Stimulated activated naive B cell treated with anti-CD40 and anti-IgM and Interleukin-4, amounts not matched to agents 10 μg/mL and 1 μg/mL and 100 μg/mL, for 72 hours (primary cell): ENCODE data around the gene COPS9.

Source experiments
- ATAC-seq, 2 donors: fragments of 150-1000 bp; cut with Tn5 transposase; replicated peaks; 2 replicates each; pipeline ENCODE4 v1.10.0; 2021; ENCODE audit warnings: moderate library complexity in 1 of 2
- DNase-seq: peaks from one replicate; pipeline ENCODE4 v3.0.0; 2021
- H3K27ac Mint-ChIP-seq: one replicate; pipeline ENCODE4 v1.8.0; 2022; ENCODE audit warnings: mild to moderate bottlenecking, mixed read lengths
- H3K27me3 Mint-ChIP-seq, 2 donors: one replicate each; pipeline ENCODE4 v1.8.0; 2022; ENCODE audit warnings: mixed read lengths in 2 of 2
- H3K36me3 Mint-ChIP-seq, 2 donors: one replicate each; pipeline ENCODE4 v1.8.0; 2022; ENCODE audit warnings: mixed read lengths in 2 of 2, mild to moderate bottlenecking in 1 of 2
- H3K4me1 Mint-ChIP-seq, 2 donors: one replicate each; pipeline ENCODE4 v1.8.0; 2022; ENCODE audit warnings: mixed read lengths in 2 of 2, mild to moderate bottlenecking in 1 of 2
- H3K4me3 Mint-ChIP-seq, 2 donors: one replicate each; pipeline ENCODE4 v1.8.0; 2022; ENCODE audit warnings: mild to moderate bottlenecking in 2 of 2, mixed read lengths in 2 of 2, moderate library complexity in 1 of 2
- H3K9me3 Mint-ChIP-seq, 2 donors: one replicate each; pipeline ENCODE4 v1.8.0; 2022; ENCODE audit warnings: mixed read lengths in 2 of 2, mild to moderate bottlenecking in 1 of 2

The COPS9 gene

DNA sequence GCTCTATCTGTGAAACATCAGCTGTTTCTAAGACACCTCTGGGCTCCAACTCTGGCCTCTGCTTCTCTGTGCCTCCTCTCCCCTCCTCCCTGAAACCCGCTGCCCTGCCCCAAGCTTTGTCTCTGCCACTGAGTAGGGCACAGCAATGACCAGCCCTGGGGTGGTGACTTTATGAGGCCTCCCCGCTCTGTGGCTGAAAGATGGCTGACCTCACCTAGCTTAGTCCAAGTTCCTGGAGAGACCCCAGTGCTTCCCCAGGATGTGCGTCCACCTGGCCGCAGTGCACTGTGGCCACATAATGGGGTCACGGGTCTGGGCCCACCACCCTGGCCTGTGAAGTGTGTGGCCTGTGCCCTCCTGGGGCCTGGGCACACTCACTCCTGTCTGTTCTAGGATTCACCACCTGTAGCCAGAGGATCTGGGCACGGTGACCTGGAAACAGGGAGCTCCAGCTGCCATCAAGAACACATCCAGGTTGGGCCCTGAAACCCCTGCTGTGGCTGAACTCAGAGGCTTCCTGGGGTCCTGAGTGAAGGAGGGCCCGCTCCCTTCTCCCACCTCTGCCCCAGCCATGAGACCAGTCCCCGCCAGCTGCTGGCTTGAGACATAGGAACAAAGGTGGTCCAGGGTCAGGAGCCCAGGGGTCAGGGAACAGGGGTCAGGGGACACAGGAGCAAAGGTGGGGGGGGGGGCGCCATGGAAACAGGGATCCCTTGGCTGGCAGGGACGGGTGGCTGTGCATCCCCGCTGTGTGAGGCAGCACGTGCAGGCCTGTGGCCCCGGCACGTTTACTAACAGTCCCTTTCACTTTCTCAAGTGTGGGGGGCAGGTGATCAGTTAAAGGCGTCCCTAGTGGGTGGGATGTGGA lies 33.6 kb upstream of the COPS9 start:
- peaks cover 14 to 23% of the 10 kb centered on the region in 2 donors for H3K27me3 Mint-ChIP-seq

DNA sequence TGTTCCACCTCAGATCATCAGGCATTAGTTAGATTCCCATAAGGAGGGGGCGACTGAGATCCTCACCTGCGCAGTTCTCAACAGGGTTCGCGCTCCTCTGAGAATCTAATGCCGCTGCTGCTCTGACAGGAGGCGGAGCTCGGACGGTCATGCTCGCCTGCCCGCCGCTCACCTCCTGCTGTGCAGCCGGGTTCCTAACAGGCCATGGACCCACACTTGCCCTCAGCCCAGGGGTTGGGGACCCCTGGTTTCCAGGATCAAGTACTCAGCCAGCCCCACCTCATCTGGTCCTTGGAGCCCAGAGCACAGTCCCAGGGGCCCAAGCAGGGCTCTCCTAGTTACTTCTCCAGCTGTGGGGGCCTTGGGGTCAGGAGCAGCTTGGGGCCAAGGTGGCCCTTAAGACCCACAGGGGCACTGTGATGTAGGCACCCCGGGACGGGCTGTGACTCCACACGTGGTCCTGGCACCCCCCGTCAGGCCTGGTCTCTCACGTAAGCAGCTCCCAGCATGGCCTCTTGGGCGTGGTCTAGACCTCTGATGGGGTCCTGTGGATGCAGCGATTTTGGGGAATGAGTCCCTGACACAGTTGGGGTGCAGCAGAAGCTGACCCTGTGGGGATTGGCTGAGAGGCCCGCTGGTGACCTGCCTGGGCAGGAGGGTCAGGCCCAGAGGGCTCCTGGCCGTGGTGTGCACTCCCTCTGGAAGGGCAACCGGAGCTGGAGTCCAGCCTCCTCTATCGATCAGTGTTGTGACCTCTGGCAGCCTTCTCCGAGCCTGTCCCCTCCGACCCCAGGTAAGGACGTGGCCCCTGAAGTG lies 32.6 kb upstream of the COPS9 start:
- DNase-seq (no peak), ATAC-seq (no peak)
- Mint-ChIP-seq H3K4me3 (no peak overlapping the region), H3K27me3 (peaks cover 14 to 17% of the 10 kb centered on the region in 2 donors), H3K4me1 (no peaks in the 10 kb centered on the region), H3K36me3 (no peaks in the 10 kb centered on the region), H3K9me3 (peaks cover 12 to 19% of the 10 kb centered on the region in 2 donors), H3K27ac (no peak overlapping the region)

More for the DNA sequence above, 33.6 kb upstream of the COPS9 start:
- no peak for DNase-seq
- no peak overlapping the region for H3K4me3 Mint-ChIP-seq
- H3K36me3 Mint-ChIP-seq, result no peaks in the 10 kb centered on the region
- H3K27ac Mint-ChIP-seq, result no peak overlapping the region
- no peak for ATAC-seq
- peaks cover 8 to 13% of the 10 kb centered on the region in 2 donors for H3K9me3 Mint-ChIP-seq
- no peaks in the 10 kb centered on the region for H3K4me1 Mint-ChIP-seq

DNA sequence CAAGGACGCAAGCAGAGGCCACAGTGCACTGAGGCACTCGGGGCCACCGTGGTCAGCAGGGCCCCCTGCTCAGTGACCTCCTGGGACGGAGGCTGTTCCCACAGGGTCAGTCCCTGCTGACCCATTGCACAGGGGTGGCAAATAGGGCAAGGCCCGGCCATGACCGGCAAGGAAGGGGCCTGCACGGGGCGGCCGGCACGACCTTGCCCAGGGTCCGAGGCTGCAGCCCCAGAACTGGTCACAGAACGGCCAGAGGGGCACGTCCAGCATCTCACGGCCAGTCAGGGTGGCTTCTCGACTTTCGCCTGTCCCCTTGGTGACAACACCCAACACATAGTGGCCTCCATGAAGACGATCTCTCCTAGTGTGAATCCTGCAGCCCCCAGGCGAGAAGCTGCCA lies 31.9 kb upstream of the COPS9 start:
- H3K27ac Mint-ChIP-seq, result no peak overlapping the region
- peaks cover 14 to 17% of the 10 kb centered on the region in 2 donors for H3K27me3 Mint-ChIP-seq
- no peak for DNase-seq
- no peak for ATAC-seq
- no peaks in the 10 kb centered on the region for H3K36me3 Mint-ChIP-seq
- H3K4me3 Mint-ChIP-seq, result no peak overlapping the region
- H3K4me1 Mint-ChIP-seq, result no peaks in the 10 kb centered on the region
- H3K9me3 Mint-ChIP-seq, result peaks cover 12 to 19% of the 10 kb centered on the region in 2 donors

DNA sequence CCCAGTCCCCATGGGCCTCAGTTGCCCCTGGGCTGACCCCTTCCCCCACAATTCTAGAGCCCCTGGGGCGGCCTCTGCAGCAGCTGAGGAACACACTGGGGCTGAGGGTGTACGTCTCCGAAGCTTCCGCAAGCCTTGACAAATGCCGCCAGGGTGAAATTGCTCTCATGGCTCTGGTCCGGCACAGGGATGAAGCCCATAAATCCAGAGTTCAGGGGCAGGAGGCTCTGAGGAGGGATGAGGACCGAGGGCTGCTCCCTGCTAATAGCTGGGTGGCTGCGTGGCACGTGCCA lies 31.4 kb upstream of the COPS9 start:
- DNase-seq (no peak), ATAC-seq (no peak)
- H3K4me1 Mint-ChIP-seq, result no peaks in the 10 kb centered on the region
- peaks cover 14 to 17% of the 10 kb centered on the region in 2 donors for H3K27me3 Mint-ChIP-seq
- H3K27ac Mint-ChIP-seq, result no peak overlapping the region
- H3K9me3 Mint-ChIP-seq, result peaks cover 9 to 15% of the 10 kb centered on the region in 2 donors
- no peaks in the 10 kb centered on the region for H3K36me3 Mint-ChIP-seq
- H3K4me3 Mint-ChIP-seq, result no peak overlapping the region

DNA sequence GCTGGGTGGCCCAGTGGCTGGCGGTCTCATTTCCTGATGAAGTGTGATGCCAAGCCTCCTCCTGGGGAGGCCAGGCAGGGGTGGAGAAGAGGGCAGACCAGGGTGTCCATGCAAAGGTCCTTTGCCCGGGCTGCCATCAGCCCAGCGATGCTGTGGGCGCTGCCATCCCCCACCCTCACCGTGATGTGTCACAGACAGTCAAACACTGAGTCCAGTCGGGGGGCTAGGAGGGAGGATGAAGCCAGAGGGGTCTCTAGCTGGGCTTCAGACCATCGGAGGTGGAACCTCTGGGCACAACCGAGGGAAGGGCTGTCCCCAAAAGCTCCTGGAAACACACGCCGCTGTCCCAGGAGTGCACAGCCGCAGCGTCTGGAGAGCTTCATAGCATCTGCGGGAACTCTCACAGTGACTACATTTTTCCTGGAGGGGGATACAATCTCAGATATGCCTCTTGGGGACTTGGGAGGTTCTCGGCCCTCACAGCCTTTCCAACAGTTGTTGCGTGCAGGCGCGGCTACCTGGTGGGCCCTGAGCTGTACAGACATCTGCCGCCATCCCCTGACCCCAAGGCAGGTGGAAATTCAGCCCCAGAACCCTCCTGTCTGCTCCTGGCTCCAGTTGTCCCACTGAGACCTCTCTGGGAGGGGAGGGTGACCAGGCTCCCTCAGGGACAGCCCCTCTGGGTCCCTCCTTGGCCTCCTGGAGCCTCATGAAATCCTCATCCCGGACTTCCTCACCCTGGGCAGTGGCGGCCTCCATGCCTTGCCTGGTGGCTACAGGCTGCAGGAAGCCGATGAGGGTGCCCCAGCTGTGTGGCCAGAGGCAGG lies 30.9 kb upstream of the COPS9 start:
- no peak for ATAC-seq

DNA sequence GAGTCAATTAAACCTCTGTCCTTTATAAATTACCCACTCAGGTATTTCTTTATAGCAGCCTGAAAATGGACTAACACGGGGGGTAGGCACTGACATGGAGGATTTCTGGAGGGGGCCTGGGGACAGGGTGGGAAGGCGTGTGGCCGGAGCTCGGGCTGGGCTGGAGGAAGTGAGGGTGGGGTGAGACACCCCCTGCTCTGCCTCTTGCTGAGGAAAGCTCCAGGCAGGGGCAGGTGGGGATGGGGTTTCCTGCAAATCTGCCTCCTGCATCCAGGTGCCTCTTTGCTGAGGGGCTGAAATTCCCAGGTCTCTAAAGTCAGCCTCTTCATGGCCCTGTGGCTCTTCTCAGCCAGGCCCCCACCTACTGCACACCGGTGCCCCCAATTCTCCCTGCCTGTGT lies 30.1 kb upstream of the COPS9 start:
- no peak overlapping the region for H3K4me3 Mint-ChIP-seq
- ATAC-seq (no peak), DNase-seq (no peak)
- H3K4me1 Mint-ChIP-seq, result no peaks in the 10 kb centered on the region
- H3K9me3 Mint-ChIP-seq, result peaks cover 9% of the 10 kb centered on the region in 2 donors
- H3K27me3 Mint-ChIP-seq, result peaks cover 11 to 14% of the 10 kb centered on the region in 2 donors
- H3K27ac Mint-ChIP-seq, result no peak overlapping the region
- no peaks in the 10 kb centered on the region for H3K36me3 Mint-ChIP-seq

More for the DNA sequence above, 30.9 kb upstream of the COPS9 start:
- DNase-seq, result no peak
- Mint-ChIP-seq H3K9me3 (peaks cover 9 to 15% of the 10 kb centered on the region in 2 donors), H3K27me3 (peaks cover 14 to 17% of the 10 kb centered on the region in 2 donors), H3K4me3 (no peak overlapping the region), H3K4me1 (no peaks in the 10 kb centered on the region), H3K36me3 (no peaks in the 10 kb centered on the region), H3K27ac (no peak overlapping the region)

DNA sequence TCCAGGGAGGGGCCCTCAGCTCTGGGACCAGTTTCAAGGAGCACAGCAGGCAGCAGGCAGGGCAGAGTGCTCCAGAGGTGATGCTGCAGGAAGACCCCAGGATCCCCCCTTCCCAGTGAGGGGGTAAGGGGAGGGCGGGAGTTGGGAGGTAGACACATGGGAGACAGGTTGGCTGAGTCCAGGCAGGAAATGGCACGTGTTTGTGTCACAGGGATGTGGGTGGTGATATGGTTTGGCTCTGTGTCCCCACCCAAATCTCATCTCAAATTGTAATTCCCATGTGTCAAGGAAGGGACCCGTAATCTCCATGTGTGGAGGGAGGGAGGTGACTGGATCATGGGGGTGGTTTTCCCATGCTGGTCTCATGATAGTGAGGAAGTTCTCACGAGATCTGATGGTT lies 29.6 kb upstream of the COPS9 start:
- Mint-ChIP-seq H3K27me3 (peaks cover 10 to 14% of the 10 kb centered on the region in 2 donors), H3K27ac (no peak overlapping the region), H3K9me3 (peaks cover 9% of the 10 kb centered on the region in 2 donors), H3K4me1 (no peaks in the 10 kb centered on the region), H3K4me3 (no peak overlapping the region), H3K36me3 (no peaks in the 10 kb centered on the region)
- no peak for ATAC-seq
- DNase-seq, result no peak

DNA sequence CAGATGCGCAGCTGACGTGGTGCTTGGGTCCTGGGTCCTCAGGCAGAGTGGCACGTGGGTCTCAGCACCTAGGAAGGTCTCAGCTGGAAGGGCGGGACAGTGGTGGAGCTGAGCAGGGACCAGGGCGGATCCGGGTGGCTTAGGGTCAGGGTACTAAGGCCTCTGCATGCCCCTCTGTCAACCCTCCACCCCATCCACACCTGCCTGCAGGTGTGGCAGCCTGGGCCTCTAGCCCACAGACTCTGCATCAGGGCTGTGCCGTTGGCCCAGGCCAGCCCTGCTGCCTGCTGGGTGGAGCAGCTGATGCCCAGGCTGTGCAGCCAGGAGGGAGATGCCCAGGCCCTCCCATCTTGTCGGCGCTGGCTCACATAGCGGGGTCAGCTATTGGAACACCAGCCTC lies 28.9 kb upstream of the COPS9 start:
- Mint-ChIP-seq H3K27ac (no peak overlapping the region), H3K4me3 (no peak overlapping the region), H3K36me3 (no peaks in the 10 kb centered on the region), H3K27me3 (peaks cover 10 to 14% of the 10 kb centered on the region in 2 donors), H3K4me1 (no peaks in the 10 kb centered on the region), H3K9me3 (peaks cover 9% of the 10 kb centered on the region in 2 donors)
- DNase-seq, result no peak
- no peak for ATAC-seq

DNA sequence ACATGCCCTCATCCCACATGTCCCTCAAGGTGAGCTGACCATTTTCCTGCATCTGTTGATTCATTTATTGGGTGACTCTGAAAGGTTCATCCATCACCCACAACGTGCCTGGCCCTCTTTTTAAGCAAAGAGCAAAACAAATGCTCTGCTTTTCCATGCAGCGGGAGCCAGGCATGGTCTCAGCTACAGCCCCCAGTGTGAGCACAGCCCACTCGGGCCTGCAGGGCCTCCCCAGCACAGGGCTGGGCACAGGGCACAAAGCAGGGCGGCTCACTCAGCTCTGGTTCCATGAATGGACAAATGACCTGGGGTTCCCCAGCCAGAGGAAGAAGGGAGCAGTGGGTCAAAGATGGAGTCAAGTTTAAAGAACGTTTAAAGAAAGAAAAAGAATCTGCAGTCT lies 28.5 kb upstream of the COPS9 start:
- H3K27ac Mint-ChIP-seq, result no peak overlapping the region
- no peak overlapping the region for H3K4me3 Mint-ChIP-seq
- DNase-seq, result no peak
- no peak for ATAC-seq
- no peaks in the 10 kb centered on the region for H3K36me3 Mint-ChIP-seq
- H3K27me3 Mint-ChIP-seq, result peaks cover 10 to 14% of the 10 kb centered on the region in 2 donors
- peaks cover 9 to 10% of the 10 kb centered on the region in 2 donors for H3K9me3 Mint-ChIP-seq
- H3K4me1 Mint-ChIP-seq, result no peaks in the 10 kb centered on the region

DNA sequence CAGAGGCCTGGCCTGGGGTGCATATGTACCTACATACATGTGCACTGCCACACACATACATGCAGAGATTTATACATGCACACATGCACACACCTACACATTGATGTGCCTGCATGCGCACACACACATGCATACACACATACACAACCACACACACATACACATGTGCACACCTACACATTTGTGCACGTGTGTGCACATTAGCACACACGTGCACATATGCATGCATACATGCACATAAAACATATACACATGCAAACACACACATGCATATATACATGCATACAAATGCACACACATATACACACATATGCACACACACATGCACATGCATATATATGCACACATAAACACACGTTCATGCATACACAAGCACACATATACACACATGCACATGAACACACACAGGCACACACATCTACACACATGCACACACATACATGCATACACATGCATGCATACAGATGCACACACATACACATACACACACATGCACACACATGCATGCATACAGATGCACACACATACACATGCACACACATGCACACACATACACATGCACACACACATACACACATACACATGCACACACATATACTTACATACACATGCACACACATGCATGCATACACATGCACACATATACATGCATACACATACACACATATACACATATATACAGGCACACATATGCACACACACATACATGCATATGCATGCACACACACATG lies 27.9 kb upstream of the COPS9 start:
- no peak for ATAC-seq
- Mint-ChIP-seq H3K4me1 (no peaks in the 10 kb centered on the region), H3K27ac (no peak overlapping the region)

DNA sequence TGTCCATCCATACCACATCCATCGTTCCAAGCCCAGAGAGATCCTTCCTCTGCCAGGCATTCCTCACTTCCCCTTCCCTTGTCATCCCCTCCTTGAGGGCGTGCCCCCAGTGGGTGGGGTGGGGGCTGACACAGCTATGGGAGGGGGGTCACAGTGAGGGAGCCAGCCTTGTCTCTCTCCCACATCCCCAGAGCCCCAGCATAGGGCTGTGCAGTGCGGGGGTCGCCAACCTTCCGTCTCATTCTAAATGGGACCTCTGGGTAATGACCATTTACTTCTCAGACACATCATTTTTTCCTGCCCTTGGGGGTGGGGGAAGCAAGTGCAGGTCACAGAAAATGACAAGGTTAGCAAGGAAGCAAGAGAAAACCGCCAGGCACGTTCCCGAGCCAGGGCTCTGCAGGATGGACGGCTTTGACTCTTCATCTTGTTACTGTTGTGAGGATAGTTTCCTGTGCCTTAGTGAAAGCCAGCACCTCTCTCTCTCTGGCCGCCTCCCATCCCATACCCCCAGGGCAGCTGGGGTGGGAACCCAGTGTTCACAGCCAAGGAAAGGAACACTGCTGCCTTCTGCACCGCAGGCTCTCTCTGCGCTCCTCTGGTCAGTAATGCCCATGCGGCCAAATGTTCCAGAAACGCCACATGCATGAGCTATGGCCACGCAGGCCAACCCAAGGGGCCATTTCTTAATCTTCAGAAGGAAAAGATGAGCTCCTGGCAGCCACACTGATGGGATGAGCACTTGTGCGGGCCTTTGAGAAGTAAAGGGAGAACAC lies 27.0 kb upstream of the COPS9 start:
- no peak overlapping the region for H3K4me3 Mint-ChIP-seq
- no peaks in the 10 kb centered on the region for H3K36me3 Mint-ChIP-seq
- no peak overlapping the region for H3K27ac Mint-ChIP-seq
- no peak for DNase-seq
- H3K9me3 Mint-ChIP-seq, result peaks cover 9 to 10% of the 10 kb centered on the region in 2 donors
- H3K4me1 Mint-ChIP-seq, result no peaks in the 10 kb centered on the region
- ATAC-seq, result no peak
- H3K27me3 Mint-ChIP-seq, result peaks cover 10 to 14% of the 10 kb centered on the region in 2 donors

More for the DNA sequence above, 27.9 kb upstream of the COPS9 start:
- Mint-ChIP-seq H3K36me3 (no peaks in the 10 kb centered on the region), H3K27me3 (peaks cover 10 to 14% of the 10 kb centered on the region in 2 donors), H3K4me3 (no peak overlapping the region), H3K9me3 (peaks cover 9 to 10% of the 10 kb centered on the region in 2 donors)
- no peak for DNase-seq

DNA sequence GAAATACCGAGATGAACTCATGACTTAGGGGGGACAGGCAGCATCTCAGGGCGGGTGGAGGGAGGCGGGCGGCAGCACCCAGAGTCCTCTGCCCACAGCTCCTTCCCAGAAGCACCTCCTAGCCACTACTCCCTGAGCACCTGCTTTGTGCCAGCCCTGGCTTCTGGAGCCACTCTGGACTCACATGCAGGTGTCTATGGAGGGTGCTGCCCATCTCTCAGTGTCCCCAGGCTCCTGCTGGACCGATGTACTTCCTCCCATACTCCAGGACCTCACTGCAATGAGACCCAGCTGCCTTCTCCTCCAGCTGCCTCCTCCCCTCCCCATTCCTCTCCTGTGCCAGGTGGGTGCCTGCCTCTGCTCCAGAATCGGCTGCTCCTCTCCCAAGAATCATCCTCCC lies 26.4 kb upstream of the COPS9 start:
- H3K36me3 Mint-ChIP-seq, result no peaks in the 10 kb centered on the region
- H3K27ac Mint-ChIP-seq, result no peak overlapping the region
- no peak for ATAC-seq
- H3K4me1 Mint-ChIP-seq, result no peaks in the 10 kb centered on the region
- DNase-seq, result no peak
- peaks cover 10 to 12% of the 10 kb centered on the region in 2 donors for H3K27me3 Mint-ChIP-seq
- peaks cover 9 to 10% of the 10 kb centered on the region in 2 donors for H3K9me3 Mint-ChIP-seq
- no peak overlapping the region for H3K4me3 Mint-ChIP-seq

DNA sequence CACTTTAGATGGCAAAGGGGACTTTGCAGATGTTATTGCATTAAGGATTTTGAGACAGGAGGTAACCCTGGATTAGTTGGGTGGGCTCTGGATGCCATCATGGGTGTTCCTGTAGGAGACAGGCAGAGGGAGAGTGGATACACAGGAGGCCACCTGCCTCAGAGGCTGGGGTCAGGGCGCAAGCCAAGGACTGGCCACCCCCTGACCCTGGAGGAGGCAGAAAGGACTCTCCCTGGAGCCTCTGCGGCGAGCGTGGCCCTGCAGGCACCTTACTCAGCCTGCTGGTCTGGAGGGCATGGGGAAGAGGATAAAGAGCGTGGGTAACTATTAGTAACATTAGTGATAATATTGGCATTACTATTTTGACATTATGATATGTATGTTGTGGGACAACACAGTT lies 25.9 kb upstream of the COPS9 start:
- ATAC-seq (no peak), DNase-seq (no peak)
- Mint-ChIP-seq H3K27ac (no peak overlapping the region), H3K27me3 (peaks cover 7 to 10% of the 10 kb centered on the region in 2 donors), H3K4me3 (no peak overlapping the region), H3K9me3 (peaks cover 9 to 10% of the 10 kb centered on the region in 2 donors), H3K4me1 (no peaks in the 10 kb centered on the region), H3K36me3 (no peaks in the 10 kb centered on the region)
